ENCODE data around the gene DPPA2.

DPPA2 gene

GRCh38 chr3:109270779-109271178 lies 45.5 kb downstream of the DPPA2 start:
- no peak overlapping the region for H3K4me3 ChIP-seq (ENCODE audit: low read depth, low read length)
- TF ChIP-seq CTCF (IDR thresholded peaks at IDR 0.05; ENCODE audit: low read depth, low read length) = no peak

GRCh38 chr3:109269577-109270275 lies 46.6 kb downstream of the DPPA2 start:
- no peak for TF ChIP-seq CTCF (IDR thresholded peaks at IDR 0.05; ENCODE audit: low read depth, low read length)

GRCh38 chr3:109268181-109268580 lies 48.1 kb downstream of the DPPA2 start:
- TF ChIP-seq CTCF (IDR thresholded peaks at IDR 0.05; ENCODE audit: low read depth, low read length) = no peak
- no peak overlapping the region for H3K4me3 ChIP-seq (ENCODE audit: low read depth, low read length)

More at GRCh38 chr3:109269577-109270275, 46.6 kb downstream of the DPPA2 start:
- H3K4me3 ChIP-seq (ENCODE audit: low read depth, low read length) = no peak overlapping the region

- no peak overlapping the region for H3K4me3 ChIP-seq (ENCODE audit: low read depth, low read length)
- no peak for TF ChIP-seq CTCF (IDR thresholded peaks at IDR 0.05; ENCODE audit: low read depth, low read length)
These were observed 51.0 kb downstream of the DPPA2 start for GRCh38 chr3:109265295-109265694.

GRCh38 chr3:109257269-109257668 lies 59.0 kb downstream of the DPPA2 start:
- TF ChIP-seq CTCF (IDR thresholded peaks at IDR 0.05; ENCODE audit: low read depth, low read length) = no peak
- no peak overlapping the region for H3K4me3 ChIP-seq (ENCODE audit: low read depth, low read length)

GRCh38 chr3:109254770-109255169 lies 61.5 kb downstream of the DPPA2 start:
- no peak overlapping the region for H3K4me3 ChIP-seq (ENCODE audit: low read depth, low read length)
- TF ChIP-seq CTCF (IDR thresholded peaks at IDR 0.05; ENCODE audit: low read depth, low read length) = no peak

- H3K4me3 ChIP-seq (ENCODE audit: low read depth, low read length) = no peak overlapping the region
- no peak for TF ChIP-seq CTCF (IDR thresholded peaks at IDR 0.05; ENCODE audit: low read depth, low read length)
These were observed 63.7 kb downstream of the DPPA2 start for GRCh38 chr3:109252641-109253040.
